HG03060 (cell line): Measurements from ENCODE around the gene MYO7B.

Experiments used
- ATAC-seq: cut with Tn5 transposase; IDR thresholded peaks from one replicate; pipeline ENCODE4 v1.9.1; 2021; ENCODE audit warnings: low read depth, moderate number of reproducible peaks; ENCODE audit not compliant: unreplicated experiment

Gene MYO7B

GRCh38 chr2:127673291-127674069 is 138.0 kb downstream of the MYO7B start:
- no peak for ATAC-seq

DNA sequence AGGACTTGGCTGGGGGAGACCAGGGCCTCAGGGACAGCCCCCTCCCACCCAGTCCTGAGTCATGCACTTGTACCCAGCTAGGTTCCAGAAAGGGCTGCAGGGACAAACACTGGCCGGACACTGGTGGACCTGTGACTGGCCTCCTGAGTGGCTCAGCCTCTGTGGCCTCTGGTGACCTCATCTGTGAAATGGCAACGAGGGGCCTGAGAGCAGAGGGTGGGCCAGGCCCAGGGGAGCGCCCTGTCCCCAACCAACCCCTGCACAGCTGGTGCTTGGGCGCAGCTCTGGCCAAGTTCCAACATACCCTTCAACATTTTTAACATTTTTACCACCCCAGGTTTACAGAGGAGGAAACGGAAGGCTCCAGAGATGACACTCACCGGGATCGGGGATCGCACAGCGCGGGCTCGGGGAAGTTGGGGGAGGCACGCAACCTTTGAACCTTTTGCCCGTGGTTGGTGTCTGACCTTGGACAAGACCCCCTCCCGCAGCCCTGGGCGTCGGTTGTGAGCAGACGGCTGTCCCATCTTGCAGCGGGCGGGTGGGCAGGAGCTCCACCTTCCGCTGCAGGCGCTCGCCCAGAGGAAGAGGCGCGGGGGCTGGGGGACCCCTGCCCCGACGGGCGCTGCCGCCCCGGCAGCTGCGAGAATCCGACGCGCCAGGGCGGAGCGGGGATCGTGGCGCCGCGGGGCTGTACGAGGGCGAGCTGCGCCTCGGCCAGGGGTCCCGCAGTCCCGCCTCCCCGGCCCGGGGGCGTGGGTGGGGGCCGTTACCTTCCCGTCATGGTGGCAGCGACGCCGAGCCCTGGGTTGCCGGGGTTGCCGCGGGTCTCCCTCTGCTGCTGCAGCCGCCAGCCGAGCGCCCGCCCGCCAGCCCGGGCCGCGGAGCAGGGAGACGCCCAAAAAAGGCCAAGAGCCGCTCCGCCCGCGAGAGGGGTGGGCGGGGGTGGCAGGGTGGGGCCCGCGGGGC is 139.0 kb downstream of the MYO7B start:
- ATAC-seq = no peak

GRCh38 chr2:127675331-127676261 is 140.1 kb downstream of the MYO7B start, which contains the start of gene LIMS2:
TSS of gene LIMS2 (minus strand) at chr2:127675530. CDS start at chr2:127675024, 506 bp downstream.
- no peak for ATAC-seq

DNA sequence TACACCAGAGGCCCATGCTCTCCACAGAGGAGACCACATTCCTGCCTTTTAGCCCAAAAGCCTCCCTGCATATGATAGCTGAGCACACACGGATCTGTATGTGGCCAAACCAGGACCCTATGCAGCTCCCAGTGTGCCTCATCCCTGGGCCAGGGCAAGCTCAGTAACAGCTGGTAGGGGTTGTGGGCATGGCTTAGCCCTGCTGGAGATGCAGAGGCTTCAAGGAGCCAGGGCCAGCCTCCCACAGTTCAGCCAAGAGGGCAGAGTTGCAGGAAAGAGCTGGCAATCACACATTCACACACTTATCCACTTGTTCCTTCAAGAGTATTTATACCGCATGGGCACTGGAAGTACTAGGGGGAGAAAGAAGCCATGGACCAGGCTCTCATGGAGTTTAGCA is 141.4 kb downstream of the MYO7B start:
- no peak for ATAC-seq

GRCh38 chr2:127678531-127678930 is 143.0 kb downstream of the MYO7B start:
- no peak for ATAC-seq

DNA sequence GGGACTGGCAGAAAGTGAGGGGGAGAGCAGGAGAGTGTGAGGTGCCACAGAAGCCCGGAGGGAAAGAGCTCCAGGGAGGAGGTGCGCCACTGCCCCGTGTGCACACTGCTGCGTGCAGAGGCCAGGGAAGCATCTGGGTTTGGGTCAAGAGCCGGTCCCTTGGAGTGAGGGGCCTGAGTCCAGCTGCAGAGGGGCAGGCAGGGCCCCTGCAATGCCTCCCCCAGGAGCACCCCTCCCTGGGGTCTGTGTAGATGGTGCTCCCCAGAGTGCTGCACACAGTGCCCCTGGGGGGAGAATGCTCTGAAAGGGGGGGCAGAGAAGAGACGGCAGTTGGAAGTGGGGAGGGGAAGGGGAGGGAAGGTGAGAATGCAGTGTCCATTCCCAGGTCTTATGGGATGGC is 143.5 kb downstream of the MYO7B start:
- no peak for ATAC-seq

GRCh38 chr2:127679680-127680361 is 144.3 kb downstream of the MYO7B start:
- ATAC-seq = no peak

- no peak for ATAC-seq
These were observed 145.3 kb downstream of the MYO7B start for GRCh38 chr2:127680706-127681287.

- no peak for ATAC-seq
These were observed 145.9 kb downstream of the MYO7B start for GRCh38 chr2:127681288-127681804.

DNA sequence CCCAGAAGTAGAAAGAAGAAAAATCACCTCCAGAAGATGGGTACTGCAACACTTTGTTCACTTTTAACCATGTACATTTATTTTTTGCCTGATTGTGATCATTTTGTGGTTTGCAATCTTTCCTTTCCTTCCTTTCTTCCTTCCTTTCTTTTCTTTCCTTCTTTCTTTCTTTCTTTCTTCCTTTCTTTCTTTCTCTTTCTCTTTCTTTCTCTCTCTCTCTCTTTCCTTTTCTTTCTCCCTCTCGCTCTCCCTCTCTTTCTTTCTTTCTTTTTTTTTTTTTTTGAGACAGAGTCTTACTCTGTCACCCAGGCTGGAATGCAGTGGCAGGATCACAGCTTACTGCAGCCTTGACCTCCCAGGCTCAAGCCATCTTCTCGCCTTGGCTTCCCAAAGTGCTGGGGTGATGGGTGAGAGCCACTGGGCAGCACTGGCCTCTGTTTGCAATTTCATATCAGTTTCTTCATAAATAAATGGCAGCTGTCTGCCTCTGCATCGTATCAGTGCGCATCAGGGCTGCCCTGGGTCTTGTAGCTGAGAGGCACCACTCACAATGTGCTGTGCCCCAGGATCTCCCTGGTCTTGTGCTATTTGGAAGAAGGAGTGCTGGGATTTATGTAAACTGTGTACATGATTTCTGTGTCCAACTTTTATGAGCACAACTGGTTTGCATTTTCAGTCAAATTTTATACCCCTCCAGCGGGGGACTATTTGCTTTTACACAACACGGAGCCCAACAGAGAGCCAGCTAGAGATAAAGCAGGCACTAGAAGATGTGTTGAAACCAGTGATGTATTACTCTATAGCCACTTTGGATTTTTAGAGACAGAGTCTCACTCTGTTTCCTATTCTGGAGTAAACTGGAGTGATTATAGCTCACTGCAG is 146.7 kb downstream of the MYO7B start:
- no peak for ATAC-seq

DNA sequence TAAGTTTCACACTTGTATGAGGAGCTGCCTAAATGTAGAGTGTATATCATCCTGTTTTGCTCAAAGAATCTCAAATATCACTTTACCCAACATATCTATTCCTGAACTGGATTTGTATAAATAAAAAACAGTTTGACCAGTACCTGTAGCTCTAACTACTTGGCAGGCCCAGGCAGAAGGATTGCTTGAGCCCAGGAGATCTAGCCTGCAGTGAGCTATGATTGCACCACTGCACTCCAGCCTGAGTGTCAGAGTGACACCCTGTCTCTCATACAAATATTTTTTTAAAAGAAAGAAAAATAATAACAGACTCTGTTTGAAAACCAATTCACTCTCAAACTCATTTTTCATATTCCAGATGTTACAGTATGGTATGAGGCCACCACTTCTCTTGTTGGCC is 147.6 kb downstream of the MYO7B start:
- ATAC-seq = no peak

DNA sequence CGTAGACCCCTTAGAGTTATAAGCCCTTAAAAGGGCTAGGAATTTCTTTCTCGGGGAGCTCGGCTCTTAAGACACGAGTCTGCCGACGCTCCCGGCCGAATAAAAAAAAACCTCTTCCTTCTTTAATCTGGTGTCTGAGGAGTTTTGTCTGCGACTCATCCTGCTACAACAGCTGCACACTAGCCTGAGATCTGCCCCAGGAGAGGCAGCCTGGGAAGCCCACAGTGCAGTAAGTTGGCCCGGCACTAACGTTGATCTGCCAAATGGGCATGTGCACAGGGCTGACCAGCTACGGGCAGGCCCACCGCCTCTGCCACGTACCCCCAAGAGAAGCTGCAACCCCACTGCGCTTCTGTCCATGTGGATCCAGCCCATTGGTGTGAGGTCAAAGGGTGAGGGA is 148.3 kb downstream of the MYO7B start:
- no peak for ATAC-seq

DNA sequence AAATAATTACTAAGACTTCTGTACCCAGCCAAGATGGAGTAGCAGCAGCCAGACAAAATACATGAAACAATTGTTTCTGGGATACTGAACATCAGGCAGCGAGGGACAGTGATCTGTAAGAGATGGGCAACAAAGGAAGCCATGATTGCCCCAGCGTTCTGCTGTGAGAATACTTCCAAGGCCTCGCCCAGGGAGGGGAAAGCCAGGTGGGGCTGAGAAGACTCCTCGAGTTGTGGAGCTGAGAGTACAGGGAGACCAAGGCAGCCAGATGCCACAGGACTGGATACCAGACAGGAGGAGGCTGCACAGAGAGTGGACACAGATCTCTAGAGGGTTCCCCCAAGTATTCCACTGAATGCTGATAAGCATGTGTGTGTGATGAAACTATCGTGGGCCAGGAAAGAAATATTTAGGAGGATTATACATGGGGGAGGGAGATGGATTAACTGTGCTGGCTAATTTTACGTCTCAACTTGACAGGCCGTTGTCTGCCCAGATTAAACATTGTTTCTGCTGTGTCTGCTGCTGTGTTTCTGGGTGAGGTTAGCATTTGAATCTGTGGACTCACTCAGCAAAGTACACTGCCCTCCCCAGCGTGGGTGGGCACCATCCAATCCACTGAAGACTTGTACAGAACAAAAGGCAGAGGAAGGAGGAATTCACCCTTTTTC is 150.1 kb downstream of the MYO7B start:
- no peak for ATAC-seq
